ENCODE results near the gene SEC24D.
A peak's percentile ranks its signal among the peaks of the same experiment; 100 is the strongest.

The SEC24D gene

DNA sequence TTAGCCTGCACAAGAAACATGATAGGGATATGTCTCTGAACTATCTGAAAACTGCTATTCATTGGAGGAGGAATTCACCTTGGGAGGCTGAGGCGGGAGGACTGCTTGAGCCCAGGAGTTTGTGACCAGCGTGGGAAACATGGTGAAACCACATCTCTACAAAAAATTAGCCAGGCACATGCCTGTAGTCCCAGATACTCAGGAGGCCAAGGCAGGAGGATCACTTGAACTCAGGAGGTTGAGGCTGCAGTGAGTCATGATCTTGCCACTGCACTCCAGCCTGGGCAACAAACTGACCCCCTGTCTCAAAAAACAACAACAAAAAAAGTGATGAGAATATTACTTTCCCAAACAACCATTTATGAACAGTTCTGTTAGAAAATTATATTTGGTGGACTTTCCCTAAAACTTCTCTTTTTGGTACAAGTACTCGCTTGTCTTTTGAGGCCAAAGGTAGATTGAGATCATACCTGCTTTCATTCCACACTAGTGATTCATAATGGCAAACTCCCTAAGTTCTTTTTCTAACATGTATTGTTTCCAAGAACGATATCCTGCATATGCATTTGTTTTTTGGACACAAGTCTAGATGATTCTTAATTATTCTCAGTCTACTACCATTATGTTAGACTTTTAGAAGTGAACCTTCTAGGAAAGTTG lies 117.3 kb downstream of the SEC24D start:
- DNase-seq (ENCODE audit: low spot score) = no peak

DNA sequence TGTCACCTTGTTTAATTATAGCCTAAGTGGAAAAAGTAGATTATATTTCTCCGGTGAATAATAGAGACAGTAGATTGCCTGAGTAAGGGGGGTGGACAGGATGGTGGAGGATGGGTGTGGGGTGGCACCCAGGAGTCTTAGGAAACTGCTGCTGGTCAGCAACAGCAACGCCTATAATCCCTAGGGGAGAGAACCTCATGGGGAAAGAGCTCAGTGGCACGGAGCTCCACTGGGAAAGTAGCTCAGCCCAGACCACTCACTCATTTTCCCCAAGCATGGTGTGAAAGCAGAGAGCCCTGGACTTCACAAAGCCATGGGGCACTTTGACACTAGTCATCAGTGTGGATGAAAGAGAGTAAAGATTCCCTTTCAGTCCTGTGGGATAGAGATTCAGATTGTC lies 119.6 kb downstream of the SEC24D start:
- DNase-seq (ENCODE audit: low spot score) = no peak

DNA sequence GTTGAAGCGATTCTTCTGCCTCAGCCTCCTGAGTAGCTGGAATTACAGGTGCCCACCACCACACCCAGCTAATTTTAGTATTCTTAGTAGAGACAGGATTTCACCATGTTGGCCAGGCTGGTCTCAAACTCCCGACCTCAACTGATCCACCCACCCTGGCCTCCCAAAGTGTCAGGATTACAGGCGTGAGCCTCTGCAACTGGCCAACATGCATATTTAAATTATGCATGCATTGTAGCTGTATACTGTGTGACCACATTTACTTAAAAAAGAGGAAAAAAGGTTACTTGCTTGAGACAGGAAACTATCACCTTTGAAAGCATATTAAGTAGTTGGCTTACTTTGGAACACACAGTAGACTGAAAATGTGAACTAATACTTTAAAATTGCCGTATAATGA lies 121.2 kb downstream of the SEC24D start:
- no peak for DNase-seq (ENCODE audit: low spot score)

DNA sequence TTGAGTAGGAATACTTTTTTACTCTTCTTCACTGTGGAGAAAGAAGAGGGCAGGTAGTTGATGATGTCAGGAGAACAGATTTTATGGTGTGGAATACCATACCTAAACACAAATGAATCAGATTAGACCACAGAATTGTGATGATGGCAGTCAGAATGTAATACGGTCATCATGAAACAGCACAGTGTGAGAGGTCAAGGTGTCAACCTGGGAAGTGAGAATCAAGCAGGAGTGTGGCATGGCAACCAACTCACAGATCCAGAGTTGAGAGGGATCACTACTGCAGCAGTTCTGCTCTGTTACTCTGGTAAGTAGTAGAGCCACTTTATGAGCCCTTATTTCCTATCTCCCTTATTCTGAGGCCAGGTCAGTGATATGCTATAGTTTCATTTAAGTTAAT lies 123.1 kb downstream of the SEC24D start:
- DNase-seq (ENCODE audit: low spot score) = no peak

DNA sequence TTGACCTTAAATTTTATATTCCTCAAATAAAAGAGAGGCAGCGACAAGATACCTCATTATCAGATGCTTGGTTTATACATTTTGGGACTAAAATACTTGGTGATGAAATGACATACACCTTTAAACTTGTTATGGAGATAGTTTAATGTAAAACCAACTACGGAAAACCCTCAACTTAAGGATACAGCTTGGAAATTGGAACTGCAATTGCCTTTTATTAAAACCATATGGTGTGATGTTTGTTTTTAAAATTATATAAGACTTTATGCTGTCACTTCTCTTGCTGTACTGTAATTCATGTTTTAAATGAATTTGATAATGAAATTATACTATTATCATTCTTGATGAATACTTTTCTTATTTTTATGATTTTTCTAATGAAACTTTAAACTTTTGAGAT lies 124.9 kb downstream of the SEC24D start:
- DNase-seq (ENCODE audit: low spot score) = no peak

DNA sequence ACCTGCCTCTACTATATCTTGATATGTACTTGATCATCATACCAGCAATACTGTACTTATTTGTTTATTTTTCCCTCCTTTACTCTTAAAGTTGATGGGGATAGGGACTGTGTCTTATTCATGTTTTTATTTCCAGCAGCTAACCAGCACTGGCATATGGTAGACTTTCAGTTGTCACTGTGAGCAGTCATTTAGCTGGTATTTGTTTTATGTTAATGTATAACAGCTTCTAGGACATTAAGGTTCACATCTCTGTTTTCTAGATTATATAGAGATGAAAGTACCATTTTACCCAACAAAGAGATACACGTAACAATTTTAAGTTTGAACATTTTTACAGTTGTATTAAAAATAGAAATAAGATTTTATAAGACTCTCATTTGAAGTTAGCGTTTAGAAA lies 132.8 kb downstream of the SEC24D start:
- DNase-seq (ENCODE audit: low spot score) = peak; percentile 7

DNA sequence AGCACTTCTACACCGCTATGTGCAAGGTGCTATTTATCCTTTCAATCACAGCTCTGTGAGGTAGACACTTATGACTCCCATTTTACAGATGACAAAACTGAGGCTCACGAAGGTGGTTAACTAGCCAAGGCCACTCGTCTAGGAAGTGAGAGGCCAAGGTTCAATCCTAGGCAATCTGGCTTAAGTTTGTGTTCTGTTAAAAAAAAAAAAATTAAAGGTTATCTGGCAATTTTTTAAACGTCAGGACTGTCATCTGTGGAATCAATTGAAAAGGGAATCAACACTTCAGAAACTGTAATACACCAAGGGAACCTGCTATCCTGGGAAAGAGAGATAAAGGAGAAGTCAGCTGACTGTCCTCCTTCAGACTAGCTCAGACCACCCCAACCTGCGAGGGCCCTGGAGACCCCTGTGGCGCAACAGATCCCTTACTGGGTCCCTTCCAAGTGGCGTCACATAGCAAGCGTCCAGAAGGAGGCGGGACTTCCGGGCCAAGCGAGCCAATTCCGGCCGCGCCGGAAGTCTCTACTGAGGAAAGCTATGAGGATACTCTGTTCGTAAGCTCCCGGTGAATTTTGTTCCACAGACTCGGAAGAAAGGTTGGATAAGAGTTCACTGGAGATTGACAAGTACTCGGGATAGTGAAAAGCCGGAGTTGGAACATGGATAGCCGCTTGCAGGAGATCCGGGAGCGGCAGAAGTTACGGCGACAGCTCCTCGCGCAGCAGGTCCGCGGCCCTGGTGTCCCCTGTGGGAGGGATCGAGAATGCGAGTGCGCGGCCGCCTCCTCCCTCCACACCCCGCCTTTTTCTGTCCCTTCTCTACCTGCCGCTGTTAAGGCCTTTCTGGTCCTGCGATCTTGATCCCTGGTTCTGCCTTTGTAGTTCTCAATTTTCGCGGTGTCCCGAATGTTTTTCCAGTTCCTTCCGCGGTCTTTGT lies 150.8 kb downstream of the SEC24D start, which contains the start of gene METTL14:
METTL14 (plus strand) TSS at position 520 of the 939 bp plus-strand sequence; CDS start at position 663, 143 bp downstream.
- peak; percentile 32 for DNase-seq (ENCODE audit: low spot score)

DNA sequence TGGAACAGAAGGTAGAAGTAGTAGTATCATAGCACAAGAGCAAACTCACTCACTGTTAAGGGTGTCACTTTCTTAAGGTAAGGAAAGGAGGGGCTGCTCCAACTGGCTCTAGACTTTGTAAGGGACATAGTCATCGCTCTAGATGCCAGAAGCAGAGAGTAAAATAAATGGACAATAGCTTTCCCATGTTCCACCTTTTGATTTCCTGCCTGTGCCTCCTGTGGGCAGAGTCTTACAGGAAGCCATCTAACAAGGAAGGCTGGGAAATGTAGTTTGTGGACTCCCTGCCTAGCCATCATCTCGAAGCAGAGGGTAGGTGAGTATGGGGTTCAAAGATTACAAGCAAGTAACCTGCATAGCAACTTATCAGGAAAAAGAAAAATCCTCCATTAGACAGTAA lies 152.4 kb downstream of the SEC24D start:
- peak; percentile 10 for DNase-seq (ENCODE audit: low spot score)

DNA sequence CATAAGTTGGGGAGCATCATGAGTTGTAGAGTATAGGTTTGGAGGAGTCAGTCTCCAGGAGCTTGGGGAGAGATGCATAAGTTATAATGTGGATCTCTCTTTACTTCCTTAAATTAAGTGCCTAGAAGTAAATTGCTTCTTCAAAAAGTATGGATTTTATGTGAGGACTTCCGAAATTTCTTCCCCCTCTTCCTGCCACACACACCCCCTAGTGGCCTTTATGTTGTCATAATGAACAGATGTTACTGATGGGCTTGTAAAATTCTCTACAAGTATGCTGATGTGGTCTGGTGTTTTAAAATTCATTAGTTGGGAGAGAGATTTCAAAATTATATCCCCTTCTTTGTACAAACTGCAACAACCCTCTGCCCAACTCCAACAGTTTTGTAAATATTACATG lies 153.0 kb downstream of the SEC24D start:
- no peak for DNase-seq (ENCODE audit: low spot score)

DNA sequence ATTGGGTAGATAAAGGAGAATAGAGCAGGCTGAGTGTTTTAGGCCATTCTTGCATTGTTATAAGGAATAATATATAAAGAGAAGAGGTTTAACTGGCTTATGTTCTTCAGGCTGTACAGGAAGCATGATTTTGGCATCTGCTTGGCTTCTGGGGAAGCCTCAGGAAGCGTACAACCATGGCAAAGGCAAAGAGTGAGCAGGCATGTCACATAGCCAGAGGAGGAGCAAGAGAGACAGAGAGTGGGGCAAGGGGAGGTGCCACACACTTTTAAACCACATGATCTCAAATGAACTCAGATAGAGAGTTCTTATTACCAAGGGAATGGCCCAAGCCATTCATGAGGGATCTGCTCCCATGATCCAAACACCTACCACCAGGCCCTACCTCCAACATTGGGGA lies 155.1 kb downstream of the SEC24D start:
- DNase-seq (ENCODE audit: low spot score) = no peak

DNA sequence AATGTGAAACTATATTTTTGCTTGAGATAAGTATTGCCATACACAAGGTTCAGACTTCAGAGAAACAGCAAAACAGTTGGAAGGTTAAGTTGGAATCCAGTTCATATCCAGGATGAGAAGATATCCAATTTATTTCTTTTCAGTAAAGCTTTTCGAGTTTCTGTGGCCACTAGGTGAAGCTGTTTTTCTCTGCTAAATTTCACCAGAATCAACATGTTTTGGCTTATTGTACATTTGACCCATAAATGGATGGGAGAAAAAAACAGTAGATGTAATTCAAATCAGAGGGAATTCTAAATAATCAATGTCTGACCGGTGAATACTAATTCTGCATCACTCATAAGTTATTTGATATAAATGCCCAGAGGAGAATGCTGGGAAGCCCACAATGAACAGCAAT lies 159.8 kb downstream of the SEC24D start:
- no peak for DNase-seq (ENCODE audit: low spot score)

Measured in HuH-7 (cell line).